ENCODE results near the gene ZMYM1.
"Not testable (repeated sequence)": the region's sequence is repeated elsewhere in the genome, so short reads cannot be mapped to it uniquely, and the experiment has no call there.

The ZMYM1 gene

GRCh38 chr1:35080171-35080854 lies 1.1 kb downstream of the ZMYM1 start:
- DNase-seq, result no peak

- DNase-seq, result no peak
Measured at GRCh38 chr1:35085421-35085820, 6.2 kb downstream of the ZMYM1 start.

GRCh38 chr1:35097224-35097623 lies 18.0 kb downstream of the ZMYM1 start:
- no peak for DNase-seq

GRCh38 chr1:35111106-35111505 lies 31.9 kb downstream of the ZMYM1 start:
- no peak for DNase-seq

GRCh38 chr1:35112668-35113067 lies 33.5 kb downstream of the ZMYM1 start:
- DNase-seq, result no peak

DNA sequence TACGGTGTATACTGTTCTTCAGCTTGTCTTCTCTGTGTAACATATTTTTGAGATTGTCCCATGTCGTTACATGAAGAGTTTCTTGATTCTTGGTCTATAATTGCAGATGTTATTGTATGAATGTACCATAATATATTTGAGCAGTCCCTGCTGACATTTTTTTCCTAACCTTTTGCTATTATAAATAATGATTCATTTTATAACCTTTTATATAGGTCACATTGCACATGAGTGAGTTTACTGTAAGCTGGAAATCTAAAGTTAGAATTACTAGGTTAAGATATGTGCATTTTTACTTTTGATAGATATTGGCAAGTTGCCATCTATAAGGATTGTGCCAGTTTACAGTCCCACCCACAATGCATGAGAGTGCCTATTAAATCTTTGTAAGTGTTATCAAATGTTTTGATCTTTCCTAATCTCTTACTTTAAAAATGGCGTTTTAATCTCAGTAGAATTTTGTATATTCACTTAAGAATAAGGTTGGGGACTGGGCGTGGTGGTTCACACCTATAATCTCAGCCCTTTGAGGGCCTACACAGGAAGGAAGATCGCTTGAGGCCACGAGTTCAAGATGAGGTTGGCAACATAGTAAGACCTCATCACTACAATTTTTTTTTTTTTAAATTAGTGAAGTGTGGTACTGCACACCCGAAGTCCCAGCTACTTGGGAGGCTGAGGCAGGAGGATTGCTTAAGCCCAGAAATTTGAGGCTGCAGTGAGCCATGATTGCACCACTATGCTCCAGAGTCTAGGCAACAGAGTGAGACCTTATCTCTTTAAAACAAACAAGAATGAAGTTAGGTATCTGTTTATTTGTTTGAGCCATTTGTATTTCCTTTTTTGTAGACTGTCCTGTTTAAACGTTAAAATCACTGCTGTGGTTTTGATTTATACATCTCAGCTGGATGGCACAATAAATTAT lies 36.5 kb downstream of the ZMYM1 start:
- DNase-seq, result no peak

- DNase-seq, result no peak
Measured at GRCh38 chr1:35120458-35121133, 41.4 kb downstream of the ZMYM1 start.

- no peak for DNase-seq
Measured at GRCh38 chr1:35122311-35122710, 43.1 kb downstream of the ZMYM1 start.

- no peak for DNase-seq
Measured at GRCh38 chr1:35126546-35126945, 47.4 kb downstream of the ZMYM1 start.

GRCh38 chr1:35129080-35129479 lies 49.9 kb downstream of the ZMYM1 start:
- DNase-seq, result no peak

DNA sequence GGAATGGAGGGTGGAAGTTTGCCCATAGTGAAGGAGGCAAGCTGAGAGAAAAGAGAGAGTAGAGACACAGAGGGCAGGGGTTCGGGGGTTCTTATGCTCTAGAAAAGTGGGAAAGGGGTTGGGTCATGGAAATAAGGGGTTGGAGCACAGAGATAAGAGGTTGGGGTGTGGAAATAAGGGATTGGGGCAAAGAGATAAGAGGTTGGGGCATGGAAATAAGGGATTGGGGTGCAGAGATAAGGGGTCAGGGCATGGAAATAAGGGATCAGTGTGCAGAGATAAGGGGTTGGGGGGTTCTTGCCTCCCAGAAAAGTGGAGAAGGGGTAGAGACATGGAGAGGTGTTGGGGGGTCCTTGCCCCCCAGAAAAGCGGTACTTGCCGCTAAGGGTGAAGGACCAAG lies 57.6 kb downstream of the ZMYM1 start:
- no peak for DNase-seq

- DNase-seq, result not testable (repeated sequence)
Measured at GRCh38 chr1:35137590-35137989, 58.4 kb downstream of the ZMYM1 start.

- DNase-seq, result not testable (repeated sequence)
Measured at GRCh38 chr1:35142294-35142693, 63.1 kb downstream of the ZMYM1 start.

GRCh38 chr1:35142728-35143127 lies 63.5 kb downstream of the ZMYM1 start:
- DNase-seq, result not testable (repeated sequence)

DNA sequence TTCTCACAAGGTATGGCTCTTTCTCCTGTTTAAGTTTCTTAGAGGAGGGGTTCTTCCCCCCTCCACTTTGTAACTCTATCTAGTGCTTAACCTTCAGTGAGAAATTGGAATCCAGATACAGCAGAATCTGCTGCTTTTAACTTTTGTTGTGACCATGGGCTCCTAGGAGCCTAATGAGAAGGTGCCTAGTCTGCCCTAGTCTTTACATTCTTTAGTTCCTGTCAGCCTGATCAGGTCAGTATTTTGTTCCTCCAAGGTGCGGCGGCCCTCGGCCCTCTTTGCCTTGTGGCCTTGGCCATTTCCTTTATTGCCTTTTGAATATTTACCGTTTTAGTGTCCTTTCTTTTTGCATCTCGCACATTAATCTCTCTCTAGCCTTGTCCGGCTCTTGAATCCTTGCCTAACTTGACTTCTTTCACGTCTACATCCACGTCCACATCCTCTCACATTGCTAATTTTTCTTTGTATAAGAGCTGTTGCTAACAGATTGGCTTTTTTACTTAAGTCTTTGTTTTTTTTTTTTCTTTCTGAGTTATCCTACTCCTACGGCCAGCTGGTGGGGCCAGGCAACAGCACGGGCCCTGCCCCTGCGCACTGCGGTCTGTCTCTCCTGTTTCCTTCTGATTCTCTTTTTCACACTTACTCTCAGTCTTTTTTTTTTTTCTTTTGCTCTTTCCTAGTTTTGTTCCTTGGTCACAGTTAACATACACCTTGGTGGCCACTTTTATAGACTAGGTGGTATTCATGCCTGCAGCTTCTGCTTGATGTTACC lies 64.7 kb downstream of the ZMYM1 start:
- DNase-seq, result no peak

- not testable (repeated sequence) for DNase-seq
Measured at GRCh38 chr1:35145892-35146549, 66.8 kb downstream of the ZMYM1 start.

DNA sequence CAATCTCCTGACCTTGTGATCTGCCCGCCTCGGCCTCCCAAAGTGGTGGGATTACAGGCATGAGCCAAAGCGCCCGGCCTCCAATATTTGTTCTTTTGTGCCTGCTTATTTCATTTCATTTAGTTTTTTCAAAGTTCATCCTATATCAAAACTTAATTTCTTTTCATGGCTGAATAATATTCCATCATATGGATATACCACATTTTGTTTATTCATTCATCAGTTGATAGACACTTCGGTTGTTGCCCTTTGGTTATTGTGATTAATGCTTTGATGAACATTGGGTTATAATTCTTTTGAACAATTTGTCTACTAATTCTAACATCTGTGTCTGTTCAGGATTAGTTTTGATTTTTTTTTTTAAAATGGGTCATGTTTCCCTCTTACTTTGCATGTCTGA lies 72.0 kb downstream of the ZMYM1 start:
- DNase-seq, result no peak

GRCh38 chr1:35164893-35165292 lies 85.7 kb downstream of the ZMYM1 start:
- DNase-seq, result no peak

Data from NK-92 treated with Interleukin-12 subunit alpha and Interleukin-12 subunit beta, amount 100 ng/mL, for 24 hours (cell line).